ENCODE data around the gene SPATA6L. TPM values are rescaled to one million over a fixed set of nuclear protein-coding genes. Genes with fewer than 3 reads are reported as not detected.

Gene SPATA6L
- total and polyA plus RNA-seq, 10 of the 15 experiments (the other 5 are each of a cell fraction or from before 2014, with no cell fraction given): 0.37 to 1.6 (median 0.91) TPM

DNA sequence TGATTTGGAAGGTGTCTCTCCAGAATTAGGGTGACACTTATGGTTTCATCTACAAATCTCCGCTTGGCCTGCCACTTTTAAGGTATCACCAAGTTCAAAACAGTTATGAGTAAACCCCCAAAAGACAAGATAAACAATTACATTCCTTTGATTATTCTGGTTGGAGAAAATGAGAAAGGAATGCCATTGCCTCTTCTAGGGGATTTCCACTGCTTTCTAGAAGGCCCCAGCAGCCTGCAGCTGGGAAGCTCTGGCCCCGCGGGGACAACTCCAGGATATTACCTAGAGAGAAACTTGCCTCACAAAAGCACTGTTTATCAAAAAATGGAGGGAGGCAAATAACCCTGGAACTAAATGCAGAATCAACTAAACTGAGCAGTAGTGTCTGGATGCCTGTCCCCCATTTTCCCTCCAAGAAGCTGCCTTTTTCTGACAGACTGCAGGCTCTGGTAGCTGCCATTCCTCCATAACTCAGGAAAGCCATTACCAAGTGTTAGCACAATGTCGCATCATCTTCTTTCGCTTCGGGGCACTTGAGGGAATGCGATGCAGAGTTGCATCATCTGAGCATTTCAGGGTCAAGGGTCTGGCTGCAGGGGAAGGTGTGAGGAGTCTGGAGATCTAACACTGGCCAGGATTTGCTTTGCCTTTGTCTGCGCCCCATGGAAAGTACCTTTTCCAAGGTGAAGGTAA lies 75.7 kb downstream of the SPATA6L start:
- TF ChIP-seq ZNF687 (IDR thresholded peaks at IDR 0.05) (no peak), PAX8 (IDR thresholded peaks at IDR 0.05) (no peak), SREBF1 (IDR thresholded peaks at IDR 0.05; ENCODE audit: low read length) (no peak), ATF7 (IDR thresholded peaks at IDR 0.05; ENCODE audit: low read depth) (no peak), KLF5 (IDR thresholded peaks at IDR 0.05; ENCODE audit: partially characterized antibody) (no peak), SRF (IDR thresholded peaks at IDR 0.05; ENCODE audit: low read depth in 2 of 2, low read length in 2 of 2) (no peak), ZZZ3 (IDR thresholded peaks at IDR 0.05; ENCODE audit: control insufficient read depth, insufficient read length, low read depth) (no peak), YBX1 (IDR thresholded peaks at IDR 0.05) (no peak), ZBED1 (IDR thresholded peaks at IDR 0.05; ENCODE audit: borderline replicate concordance) (no peak), ZNF217 (IDR thresholded peaks at IDR 0.05) (no peak), POLR2AphosphoS2 (IDR thresholded peaks at IDR 0.05; ENCODE audit: low read depth, low read length) (no peak)
- TF ChIP-seq, protein P1, sequence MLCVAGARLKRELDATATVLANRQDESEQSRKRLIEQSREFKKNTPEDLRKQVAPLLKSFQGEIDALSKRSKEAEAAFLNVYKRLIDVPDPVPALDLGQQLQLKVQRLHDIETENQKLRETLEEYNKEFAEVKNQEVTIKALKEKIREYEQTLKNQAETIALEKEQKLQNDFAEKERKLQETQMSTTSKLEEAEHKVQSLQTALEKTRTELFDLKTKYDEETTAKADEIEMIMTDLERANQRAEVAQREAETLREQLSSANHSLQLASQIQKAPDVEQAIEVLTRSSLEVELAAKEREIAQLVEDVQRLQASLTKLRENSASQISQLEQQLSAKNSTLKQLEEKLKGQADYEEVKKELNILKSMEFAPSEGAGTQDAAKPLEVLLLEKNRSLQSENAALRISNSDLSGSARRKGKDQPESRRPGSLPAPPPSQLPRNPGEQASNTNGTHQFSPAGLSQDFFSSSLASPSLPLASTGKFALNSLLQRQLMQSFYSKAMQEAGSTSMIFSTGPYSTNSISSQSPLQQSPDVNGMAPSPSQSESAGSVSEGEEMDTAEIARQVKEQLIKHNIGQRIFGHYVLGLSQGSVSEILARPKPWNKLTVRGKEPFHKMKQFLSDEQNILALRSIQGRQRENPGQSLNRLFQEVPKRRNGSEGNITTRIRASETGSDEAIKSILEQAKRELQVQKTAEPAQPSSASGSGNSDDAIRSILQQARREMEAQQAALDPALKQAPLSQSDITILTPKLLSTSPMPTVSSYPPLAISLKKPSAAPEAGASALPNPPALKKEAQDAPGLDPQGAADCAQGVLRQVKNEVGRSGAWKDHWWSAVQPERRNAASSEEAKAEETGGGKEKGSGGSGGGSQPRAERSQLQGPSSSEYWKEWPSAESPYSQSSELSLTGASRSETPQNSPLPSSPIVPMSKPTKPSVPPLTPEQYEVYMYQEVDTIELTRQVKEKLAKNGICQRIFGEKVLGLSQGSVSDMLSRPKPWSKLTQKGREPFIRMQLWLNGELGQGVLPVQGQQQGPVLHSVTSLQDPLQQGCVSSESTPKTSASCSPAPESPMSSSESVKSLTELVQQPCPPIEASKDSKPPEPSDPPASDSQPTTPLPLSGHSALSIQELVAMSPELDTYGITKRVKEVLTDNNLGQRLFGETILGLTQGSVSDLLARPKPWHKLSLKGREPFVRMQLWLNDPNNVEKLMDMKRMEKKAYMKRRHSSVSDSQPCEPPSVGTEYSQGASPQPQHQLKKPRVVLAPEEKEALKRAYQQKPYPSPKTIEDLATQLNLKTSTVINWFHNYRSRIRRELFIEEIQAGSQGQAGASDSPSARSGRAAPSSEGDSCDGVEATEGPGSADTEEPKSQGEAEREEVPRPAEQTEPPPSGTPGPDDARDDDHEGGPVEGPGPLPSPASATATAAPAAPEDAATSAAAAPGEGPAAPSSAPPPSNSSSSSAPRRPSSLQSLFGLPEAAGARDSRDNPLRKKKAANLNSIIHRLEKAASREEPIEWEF (IDR thresholded peaks at IDR 0.05; ENCODE audit: insufficient replicate concordance, low read depth, low read length): no peak
- TF ChIP-seq, protein P2, sequence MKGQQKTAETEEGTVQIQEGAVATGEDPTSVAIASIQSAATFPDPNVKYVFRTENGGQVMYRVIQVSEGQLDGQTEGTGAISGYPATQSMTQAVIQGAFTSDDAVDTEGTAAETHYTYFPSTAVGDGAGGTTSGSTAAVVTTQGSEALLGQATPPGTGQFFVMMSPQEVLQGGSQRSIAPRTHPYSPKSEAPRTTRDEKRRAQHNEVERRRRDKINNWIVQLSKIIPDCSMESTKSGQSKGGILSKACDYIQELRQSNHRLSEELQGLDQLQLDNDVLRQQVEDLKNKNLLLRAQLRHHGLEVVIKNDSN (IDR thresholded peaks at IDR 0.05; ENCODE audit: borderline replicate concordance, extremely low read length, insufficient read depth, low read depth, low read length): no peak
- H2AFZ ChIP-seq (ENCODE audit: control insufficient read depth, low read depth, low read length): no peak overlapping the region
- ChIA-PET CTCF (interaction anchor here (1.1 kb wide), 1 partner anchor 14 kb away, joined by 4 read pairs; no protein-coding TSS in a partner anchor), POLR2A (no interaction called here), SMC1A (ENCODE audit: uncharacterized antibody, unreplicated experiment) (interaction anchor here (0.8 kb wide), 1 partner anchor 24 kb away, joined by 3 read pairs; no protein-coding TSS in a partner anchor), RAD21 (ENCODE audit: unreplicated experiment) (no interaction called here)
- no TSS peak for BruUV-seq (replicated peaks)
- no peaks in the 10 kb centered on the region for H3K79me2 ChIP-seq (ENCODE audit: control insufficient read depth, insufficient read depth, low read length)
- no peak overlapping the region for H3K9ac ChIP-seq (ENCODE audit: control insufficient read depth, insufficient read depth, low read length)
- peaks cover 0 to under 1% of the 10 kb centered on the region in 2 experiments; a peak in 3 of 4 replicates for H3K36me3 ChIP-seq (ENCODE audit: control insufficient read depth in 2 of 2, insufficient read depth in 2 of 2, low read length in 1 of 2)
- no peak overlapping the region for H3K4me3 ChIP-seq
- FAIRE-seq (no peak), DNase-seq (ENCODE audit: low read depth, low spot score) (no peak), ATAC-seq (no peak)
- no peak overlapping the region for H3K27ac ChIP-seq (ENCODE audit: control insufficient read depth, insufficient read depth)
- 98% methylated on average over 8 of the region's 8 CpGs for WGBS (ENCODE audit: insufficient coverage, insufficient replicate concordance, low lambda C conversion rate, missing lambda C conversion rate)
- no peaks in the 10 kb centered on the region for H4K20me1 ChIP-seq (ENCODE audit: control insufficient read depth, insufficient read depth)
- H3K4me2 ChIP-seq (ENCODE audit: control insufficient read depth, insufficient read depth): no peak overlapping the region
- intact Hi-C loops (cut with micrococcal nuclease; ENCODE audit: unreplicated experiment): no loop called here
- no peaks in the 10 kb centered on the region for H3K9me3 ChIP-seq (replicated peaks; ENCODE audit: control insufficient read depth, insufficient read depth, low read length)
- H3K27me3 ChIP-seq (replicated peaks in 1 of 2; ENCODE audit: control insufficient read depth in 2 of 2, insufficient read depth in 2 of 2, low read length in 1 of 2): no peaks in the 10 kb centered on the region
- H3K4me1 ChIP-seq (ENCODE audit: control insufficient read depth, insufficient read depth, low read length): no peaks in the 10 kb centered on the region
- in situ Hi-C loops (cut with MboI): no loop called here

All from GM12878 (cell line).